GM18907 (cell line): ENCODE data around the gene IKZF1.

Experiments
- ATAC-seq: cut with Tn5 transposase; IDR thresholded peaks from one replicate; pipeline ENCODE4 v1.9.1; 2021; ENCODE audit warnings: mild to moderate bottlenecking, moderate library complexity; ENCODE audit not compliant: unreplicated experiment

Gene IKZF1

GRCh38 chr7:50369143-50370026, 64.9 kb downstream of the IKZF1 start:
- ATAC-seq, result no peak

GRCh38 chr7:50370884-50371283, 66.4 kb downstream of the IKZF1 start:
- ATAC-seq, result no peak

- ATAC-seq, result no peak
Observed at GRCh38 chr7:50371551-50372021, 67.1 kb downstream of the IKZF1 start.

- no peak for ATAC-seq
Observed at GRCh38 chr7:50372923-50373322, 68.4 kb downstream of the IKZF1 start.

- ATAC-seq, result no peak
Observed at GRCh38 chr7:50376056-50376820, 71.7 kb downstream of the IKZF1 start.

GRCh38 chr7:50377356-50377755, 72.8 kb downstream of the IKZF1 start:
- ATAC-seq, result no peak

GRCh38 chr7:50379082-50379481, 74.6 kb downstream of the IKZF1 start:
- ATAC-seq, result no peak

- ATAC-seq, result no peak
Observed at GRCh38 chr7:50379539-50379938, 75.0 kb downstream of the IKZF1 start.

GRCh38 chr7:50382455-50382854, 77.9 kb downstream of the IKZF1 start:
- no peak for ATAC-seq

- no peak for ATAC-seq
Observed at GRCh38 chr7:50387351-50387750, 82.8 kb downstream of the IKZF1 start.

- no peak for ATAC-seq
Observed at GRCh38 chr7:50389961-50390360, 85.4 kb downstream of the IKZF1 start.

GRCh38 chr7:50391386-50391785, 86.9 kb downstream of the IKZF1 start:
- ATAC-seq, result no peak

- no peak for ATAC-seq
Observed at GRCh38 chr7:50393076-50393475, 88.6 kb downstream of the IKZF1 start.

GRCh38 chr7:50393547-50394252, 89.2 kb downstream of the IKZF1 start:
- no peak for ATAC-seq

- ATAC-seq, result no peak
Observed at GRCh38 chr7:50394315-50394714, 89.8 kb downstream of the IKZF1 start.

GRCh38 chr7:50396856-50397255, 92.3 kb downstream of the IKZF1 start:
- ATAC-seq, result no peak

- ATAC-seq, result peak; percentile 82
Observed at GRCh38 chr7:50397320-50397970, 92.9 kb downstream of the IKZF1 start.

GRCh38 chr7:50397971-50398324, 93.4 kb downstream of the IKZF1 start:
- no peak for ATAC-seq

GRCh38 chr7:50399206-50399605, 94.7 kb downstream of the IKZF1 start:
- ATAC-seq, result no peak

GRCh38 chr7:50399635-50400034, 95.1 kb downstream of the IKZF1 start:
- ATAC-seq, result no peak

GRCh38 chr7:50400114-50400513, 95.6 kb downstream of the IKZF1 start:
- no peak for ATAC-seq
